ENCODE results near the gene EFNB2. TPM values are rescaled to one million over a fixed set of nuclear protein-coding genes. Genes with fewer than 3 reads are reported as not detected.

The EFNB2 gene
- total and polyA plus RNA-seq, 4 donors, result 15.7 to 43.8 (median 29.1) TPM

DNA sequence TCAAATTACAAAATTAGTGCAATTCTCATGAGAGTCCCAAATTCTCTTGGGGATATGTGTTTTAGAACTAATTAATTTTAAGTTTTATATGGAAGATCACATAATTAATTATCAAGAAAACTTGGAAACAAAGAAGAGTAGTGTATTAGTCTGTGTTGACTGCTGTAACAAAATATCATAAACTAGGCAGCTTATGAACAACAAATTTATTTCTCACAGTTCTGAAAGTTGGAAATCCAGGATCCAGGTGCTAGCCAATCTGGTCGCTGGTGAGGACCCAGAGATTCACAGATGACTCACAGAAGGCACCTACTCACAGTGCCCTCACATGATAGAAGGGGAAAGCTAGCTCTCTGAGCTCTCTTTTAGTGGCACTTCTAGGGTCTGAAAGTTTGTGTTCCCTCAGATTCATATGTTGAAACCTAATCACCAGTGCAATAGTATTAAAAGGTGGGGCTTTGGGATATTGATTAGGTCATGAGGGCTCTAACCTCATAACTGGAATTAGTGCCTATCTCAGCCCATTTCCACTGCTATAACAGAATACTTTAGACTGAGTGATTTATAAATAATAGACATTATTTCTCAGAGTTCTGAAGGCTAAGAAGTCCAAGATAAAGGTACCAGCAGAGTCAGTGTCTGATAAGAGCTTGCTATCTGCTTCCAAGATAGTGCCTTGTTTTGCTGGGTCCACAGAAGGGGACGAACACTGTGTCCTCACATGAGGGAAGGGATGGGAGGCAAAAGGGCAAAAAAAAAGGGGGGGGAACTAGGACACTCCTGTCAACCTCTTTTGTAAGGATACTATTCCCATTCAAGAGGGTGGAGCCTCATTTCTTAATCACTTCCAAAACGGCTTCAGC lies 34.0 kb upstream of the EFNB2 start:
- no peaks in the 10 kb centered on the region for H3K27me3 ChIP-seq (ENCODE audit: control insufficient read depth in 3 of 3, insufficient read depth in 3 of 3, low read length in 2 of 3)
- TF ChIP-seq, protein P1, sequence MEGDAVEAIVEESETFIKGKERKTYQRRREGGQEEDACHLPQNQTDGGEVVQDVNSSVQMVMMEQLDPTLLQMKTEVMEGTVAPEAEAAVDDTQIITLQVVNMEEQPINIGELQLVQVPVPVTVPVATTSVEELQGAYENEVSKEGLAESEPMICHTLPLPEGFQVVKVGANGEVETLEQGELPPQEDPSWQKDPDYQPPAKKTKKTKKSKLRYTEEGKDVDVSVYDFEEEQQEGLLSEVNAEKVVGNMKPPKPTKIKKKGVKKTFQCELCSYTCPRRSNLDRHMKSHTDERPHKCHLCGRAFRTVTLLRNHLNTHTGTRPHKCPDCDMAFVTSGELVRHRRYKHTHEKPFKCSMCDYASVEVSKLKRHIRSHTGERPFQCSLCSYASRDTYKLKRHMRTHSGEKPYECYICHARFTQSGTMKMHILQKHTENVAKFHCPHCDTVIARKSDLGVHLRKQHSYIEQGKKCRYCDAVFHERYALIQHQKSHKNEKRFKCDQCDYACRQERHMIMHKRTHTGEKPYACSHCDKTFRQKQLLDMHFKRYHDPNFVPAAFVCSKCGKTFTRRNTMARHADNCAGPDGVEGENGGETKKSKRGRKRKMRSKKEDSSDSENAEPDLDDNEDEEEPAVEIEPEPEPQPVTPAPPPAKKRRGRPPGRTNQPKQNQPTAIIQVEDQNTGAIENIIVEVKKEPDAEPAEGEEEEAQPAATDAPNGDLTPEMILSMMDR (IDR thresholded peaks at IDR 0.05; ENCODE audit: control extremely low read depth, extremely low read depth), result no peak
- DNase-seq (no peak), ATAC-seq (ENCODE audit: insufficient read depth, low FRiP score) (no peak)
- H3K27ac ChIP-seq (ENCODE audit: low read depth in 1 of 2, low read length in 1 of 2), result no peak overlapping the region
- WGBS, 2 donors, result 82 to 85% methylated on average over 3 of the region's 3 CpGs
- H3K36me3 ChIP-seq (ENCODE audit: control insufficient read depth in 4 of 4, insufficient read depth in 4 of 4, low read length in 4 of 4), result peaks cover 0 to 4% (median 0%) of the 10 kb centered on the region in 4 donors
- no peaks in the 10 kb centered on the region for H3K9me3 ChIP-seq (ENCODE audit: control insufficient read depth in 4 of 4, insufficient read depth in 3 of 4, low read length in 3 of 4)
- H3K9ac ChIP-seq (ENCODE audit: insufficient read depth in 1 of 2, low read length in 2 of 2), result no peak overlapping the region
- H3K4me1 ChIP-seq (ENCODE audit: control insufficient read depth in 5 of 5, insufficient read depth in 5 of 5, low read length in 5 of 5), result peaks cover 2 to 37% (median 14%) of the 10 kb centered on the region in 5 donors
- no peak overlapping the region for H3K4me3 ChIP-seq

DNA sequence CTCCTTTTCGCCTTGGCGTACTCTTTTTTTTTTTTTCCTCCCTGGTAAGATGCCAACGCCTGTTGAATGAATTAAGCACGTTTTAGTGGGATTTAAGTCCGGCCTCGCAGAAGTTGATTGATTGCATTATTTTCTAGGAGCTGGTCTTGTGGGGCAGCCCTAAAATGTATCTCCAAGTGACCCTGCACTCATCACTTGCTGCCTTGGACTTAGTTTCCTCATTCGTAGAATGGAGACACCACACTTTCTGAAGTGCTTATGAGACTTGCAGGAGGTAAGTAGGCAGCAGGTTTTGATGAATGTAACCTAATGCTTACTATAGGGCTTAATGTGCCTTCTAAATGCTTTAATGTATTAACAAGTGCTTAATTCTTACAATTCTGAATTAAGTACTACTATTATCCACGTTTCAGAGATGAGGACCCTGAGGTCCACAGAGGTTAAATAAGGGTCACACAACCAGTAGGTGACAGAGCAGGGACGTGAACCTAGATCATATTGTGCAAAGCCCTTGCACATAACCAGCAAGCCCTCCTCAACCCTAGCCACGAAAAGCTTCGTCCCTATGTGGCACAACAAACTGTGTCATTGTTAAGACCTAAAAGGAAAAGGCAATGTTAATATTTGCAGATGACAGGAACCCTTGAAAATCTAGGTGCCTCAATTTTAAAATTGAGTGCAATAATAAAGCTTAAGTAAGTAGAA lies 33.0 kb upstream of the EFNB2 start:
- H3K36me3 ChIP-seq (ENCODE audit: control insufficient read depth in 4 of 4, insufficient read depth in 4 of 4, low read length in 4 of 4), result peaks cover 0 to 4% (median 0%) of the 10 kb centered on the region in 4 donors
- no peaks in the 10 kb centered on the region for H3K9me3 ChIP-seq (ENCODE audit: control insufficient read depth in 4 of 4, insufficient read depth in 3 of 4, low read length in 3 of 4)
- peaks cover 2 to 36% (median 15%) of the 10 kb centered on the region in 5 donors for H3K4me1 ChIP-seq (ENCODE audit: control insufficient read depth in 5 of 5, insufficient read depth in 5 of 5, low read length in 5 of 5)
- ATAC-seq (ENCODE audit: insufficient read depth, low FRiP score) (peak; percentile 4), DNase-seq (no peak)
- TF ChIP-seq, protein P1 (IDR thresholded peaks at IDR 0.05; ENCODE audit: control extremely low read depth, extremely low read depth), result no peak
- peak overlapping the region; percentile 5 for H3K4me3 ChIP-seq
- no peaks in the 10 kb centered on the region for H3K27me3 ChIP-seq (ENCODE audit: control insufficient read depth in 3 of 3, insufficient read depth in 3 of 3, low read length in 2 of 3)
- peak overlapping the region in 1 of 2 donors; percentile 18 for H3K27ac ChIP-seq (ENCODE audit: low read depth in 1 of 2, low read length in 1 of 2)
- 13 to 15% methylated on average over 11 of the region's 11 CpGs for WGBS, 2 donors
- H3K9ac ChIP-seq (ENCODE audit: insufficient read depth in 1 of 2, low read length in 2 of 2), result peak overlapping the region in 1 of 2 donors; percentile 15

DNA sequence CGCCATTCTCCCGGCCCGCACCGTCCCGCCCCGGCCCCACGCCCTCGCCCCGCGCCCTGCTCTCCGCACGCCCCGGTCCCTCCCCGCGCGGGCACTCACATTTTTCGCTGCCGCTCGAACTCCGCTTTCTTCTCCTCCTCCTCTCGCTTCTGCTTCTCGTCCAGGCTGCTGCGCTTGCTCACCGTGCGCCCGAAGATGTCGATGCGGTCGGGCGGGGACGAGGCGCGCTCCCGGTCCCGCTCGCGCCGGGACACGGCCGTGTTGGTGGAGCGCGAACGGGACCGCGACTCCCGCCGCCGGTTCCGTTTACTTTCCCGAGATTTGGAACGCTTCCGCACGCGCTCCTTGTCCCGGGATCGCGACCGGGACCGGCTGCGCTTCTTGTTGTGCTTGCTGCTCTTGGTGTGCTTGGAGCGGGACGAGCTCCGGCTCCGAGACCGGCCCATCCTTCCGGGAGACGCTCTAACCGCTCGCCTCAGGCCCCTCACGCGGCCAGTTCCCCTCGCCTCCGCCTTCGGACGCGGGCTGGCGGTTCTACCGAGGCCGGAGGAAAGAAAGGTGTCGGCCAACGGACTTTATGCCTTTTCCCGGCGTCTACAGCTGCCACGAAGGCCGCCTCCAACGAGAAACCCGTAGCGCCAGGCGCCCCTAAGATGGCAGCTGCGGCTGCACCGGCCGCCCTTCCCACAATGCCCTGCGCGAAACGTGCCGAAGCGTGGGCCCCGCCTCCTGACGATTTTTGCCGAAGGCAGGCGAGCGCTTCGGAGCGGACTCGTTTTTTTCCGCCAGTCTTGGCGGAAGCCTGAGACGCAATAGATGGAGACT lies 32.2 kb upstream of the EFNB2 start, which contains the start of gene ARGLU1:
TSS of gene ARGLU1 (minus strand) at position 664 of the 825 bp plus-strand sequence. CDS start at position 446, 218 bp downstream.
- TF ChIP-seq, protein P1 (IDR thresholded peaks at IDR 0.05; ENCODE audit: control extremely low read depth, extremely low read depth), result no peak
- Histone ChIP-seq H3K36me3 (ENCODE audit: control insufficient read depth in 4 of 4, insufficient read depth in 4 of 4, low read length in 4 of 4) (peaks cover 0 to 4% (median 0%) of the 10 kb centered on the region in 4 donors), H3K9ac (ENCODE audit: insufficient read depth in 1 of 2, low read length in 2 of 2) (peak within 1 kb of the TSS; percentile 88 to 89), H3K27ac (ENCODE audit: low read depth in 1 of 2, low read length in 1 of 2) (peak within 1 kb of the TSS; percentile 95 to 98), H3K4me3 (peak within 1 kb of the TSS; percentile 97), H3K27me3 (ENCODE audit: control insufficient read depth in 3 of 3, insufficient read depth in 3 of 3, low read length in 2 of 3) (no peaks in the 10 kb centered on the region), H3K4me1 (ENCODE audit: control insufficient read depth in 5 of 5, insufficient read depth in 5 of 5, low read length in 5 of 5) (peaks cover 2 to 38% (median 15%) of the 10 kb centered on the region in 5 donors), H3K9me3 (ENCODE audit: control insufficient read depth in 4 of 4, insufficient read depth in 3 of 4, low read length in 3 of 4) (no peaks in the 10 kb centered on the region)
- ATAC-seq (ENCODE audit: insufficient read depth, low FRiP score) (peak; percentile 97), DNase-seq (peak; percentile 96 to 98 (median 97))
- 0 to 1% methylated on average over 108 of the region's 108 CpGs for WGBS, 2 donors

All from lung (tissue), 12 donors.